BE2C (cell line): ENCODE data around the gene TAAR2. TPM values are rescaled to one million over a fixed set of nuclear protein-coding genes. Genes with fewer than 3 reads are reported as not detected.
A peak's percentile ranks its signal among the peaks of the same experiment; 100 is the strongest.

Experiments used
- DNase-seq: peaks from one replicate; pipeline ENCODE4 v3.0.0-alpha.2; 2020
- H3K27me3 ChIP-seq: fragments of 250-450 bp; sonication (Bioruptor Pico); 2 replicates; pipeline ENCODE4 v1.5.1; 2020; ENCODE audit warnings: mild to moderate bottlenecking
- H3K36me3 ChIP-seq: fragments of 250-450 bp; sonication (Bioruptor Pico); 2 replicates; pipeline ENCODE4 v1.5.1; 2020; ENCODE audit warnings: mild to moderate bottlenecking
- H3K4me1 ChIP-seq: fragments of 250-450 bp; sonication (Bioruptor Pico); 2 replicates; pipeline ENCODE4 v1.5.1; 2020
- H3K4me3 ChIP-seq: 2 replicates; pipeline ENCODE4 v1.5.1; 2011; ENCODE audit warnings: low read depth, low read length
- H3K9me3 ChIP-seq: fragments of 250-450 bp; sonication (Bioruptor Pico); 2 replicates; pipeline ENCODE4 v1.5.1; 2020
- CTCF ChIP-seq: IDR thresholded peaks from 2 replicates; pipeline ENCODE4 v1.5.1; 2012; ENCODE audit warnings: mild to moderate bottlenecking, low read depth, low read length
- polyA plus RNA-seq: library from polyadenylated mRNA; unstranded; fragments of >200 nt; gene quantifications from one replicate; pipeline ENCODE4 v1.2.1, GENCODE V29; 2012; ENCODE audit warnings: low read depth, missing spikeins; ENCODE audit not compliant: insufficient read length, insufficient read depth

The TAAR2 gene, protein sequence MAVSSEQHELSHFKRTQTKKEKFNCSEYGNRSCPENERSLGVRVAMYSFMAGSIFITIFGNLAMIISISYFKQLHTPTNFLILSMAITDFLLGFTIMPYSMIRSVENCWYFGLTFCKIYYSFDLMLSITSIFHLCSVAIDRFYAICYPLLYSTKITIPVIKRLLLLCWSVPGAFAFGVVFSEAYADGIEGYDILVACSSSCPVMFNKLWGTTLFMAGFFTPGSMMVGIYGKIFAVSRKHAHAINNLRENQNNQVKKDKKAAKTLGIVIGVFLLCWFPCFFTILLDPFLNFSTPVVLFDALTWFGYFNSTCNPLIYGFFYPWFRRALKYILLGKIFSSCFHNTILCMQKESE
- polyA plus RNA-seq = not detected

- Histone ChIP-seq H3K4me3 (no peak within 1 kb of the TSS), H3K4me1 (no peaks in the 10 kb centered on the region), H3K27me3 (peaks cover 15% of the 10 kb centered on the region; the same call in 1 of the 2 replicates), H3K9me3 (no peaks in the 10 kb centered on the region), H3K36me3 (no peaks in the 10 kb centered on the region)
- no peak for DNase-seq
- no peak for TF ChIP-seq CTCF
These were observed at the start of gene TAAR2 for GRCh38 chr6:132624175-132624574. TAAR2 (minus strand) TSS chr6:132624275; CDS start chr6:132624275, 0 bp downstream.

- H3K36me3 ChIP-seq = no peaks in the 10 kb centered on the region
- peaks cover 2% of the 10 kb centered on the region; the same call in 1 of the 2 replicates for H3K27me3 ChIP-seq
- H3K9me3 ChIP-seq = no peaks in the 10 kb centered on the region
- DNase-seq = peak; percentile 10
- H3K4me3 ChIP-seq = no peak overlapping the region
- no peaks in the 10 kb centered on the region for H3K4me1 ChIP-seq
- no peak for TF ChIP-seq CTCF
These were observed 49.5 kb upstream of the TAAR2 start for GRCh38 chr6:132673376-132674094.

- no peaks in the 10 kb centered on the region; the same call in 1 of the 2 replicates for H3K27me3 ChIP-seq
- DNase-seq = no peak
- H3K9me3 ChIP-seq = no peaks in the 10 kb centered on the region
- TF ChIP-seq CTCF = no peak
- no peaks in the 10 kb centered on the region for H3K36me3 ChIP-seq
- H3K4me3 ChIP-seq = no peak overlapping the region
- H3K4me1 ChIP-seq = no peaks in the 10 kb centered on the region
These were observed 47.2 kb upstream of the TAAR2 start for GRCh38 chr6:132671295-132671694.

- peak; percentile 47 for TF ChIP-seq CTCF
- no peak for DNase-seq
- Histone ChIP-seq H3K36me3 (no peaks in the 10 kb centered on the region), H3K9me3 (no peaks in the 10 kb centered on the region), H3K4me3 (no peak overlapping the region), H3K4me1 (no peaks in the 10 kb centered on the region), H3K27me3 (no peaks in the 10 kb centered on the region; the same call in 1 of the 2 replicates)
These were observed 45.7 kb upstream of the TAAR2 start for GRCh38 chr6:132669690-132670291.

- TF ChIP-seq CTCF = no peak
- Histone ChIP-seq H3K27me3 (no peaks in the 10 kb centered on the region; the same call in 1 of the 2 replicates), H3K4me1 (no peaks in the 10 kb centered on the region), H3K4me3 (no peak overlapping the region), H3K36me3 (no peaks in the 10 kb centered on the region), H3K9me3 (no peaks in the 10 kb centered on the region)
- no peak for DNase-seq
These were observed 42.0 kb upstream of the TAAR2 start for GRCh38 chr6:132666118-132666517.
